Measurements from ENCODE around the gene SPATS1.
"Not testable (repeated sequence)": the region's sequence is repeated elsewhere in the genome, so short reads cannot be mapped to it uniquely, and the experiment has no call there.

SPATS1 gene

DNA sequence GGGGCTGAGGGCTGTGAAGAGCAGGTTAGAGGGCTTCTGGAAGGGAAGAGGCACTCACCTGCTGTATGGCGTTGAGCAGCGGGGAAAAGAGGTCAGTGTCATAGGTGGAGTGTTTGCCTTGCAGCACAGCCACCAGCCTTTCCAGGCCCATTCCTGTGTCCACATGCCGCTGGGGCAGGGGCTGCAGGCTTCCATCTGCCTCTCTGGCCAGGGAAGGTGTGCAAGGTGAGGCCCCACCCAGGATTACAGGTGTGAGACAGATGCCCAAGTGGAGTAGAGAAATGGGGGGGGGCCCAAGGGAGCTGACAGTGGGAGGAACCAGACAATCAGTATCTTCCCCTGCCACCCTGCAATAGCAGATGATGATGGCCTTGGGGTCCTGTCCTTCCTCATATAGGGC is 32.2 kb upstream of the SPATS1 start:
- no peak for DNase-seq (ENCODE audit: low read depth)
- H3K4me3 ChIP-seq (ENCODE audit: low read depth, low read length): no peak overlapping the region
- TF ChIP-seq, protein P1, sequence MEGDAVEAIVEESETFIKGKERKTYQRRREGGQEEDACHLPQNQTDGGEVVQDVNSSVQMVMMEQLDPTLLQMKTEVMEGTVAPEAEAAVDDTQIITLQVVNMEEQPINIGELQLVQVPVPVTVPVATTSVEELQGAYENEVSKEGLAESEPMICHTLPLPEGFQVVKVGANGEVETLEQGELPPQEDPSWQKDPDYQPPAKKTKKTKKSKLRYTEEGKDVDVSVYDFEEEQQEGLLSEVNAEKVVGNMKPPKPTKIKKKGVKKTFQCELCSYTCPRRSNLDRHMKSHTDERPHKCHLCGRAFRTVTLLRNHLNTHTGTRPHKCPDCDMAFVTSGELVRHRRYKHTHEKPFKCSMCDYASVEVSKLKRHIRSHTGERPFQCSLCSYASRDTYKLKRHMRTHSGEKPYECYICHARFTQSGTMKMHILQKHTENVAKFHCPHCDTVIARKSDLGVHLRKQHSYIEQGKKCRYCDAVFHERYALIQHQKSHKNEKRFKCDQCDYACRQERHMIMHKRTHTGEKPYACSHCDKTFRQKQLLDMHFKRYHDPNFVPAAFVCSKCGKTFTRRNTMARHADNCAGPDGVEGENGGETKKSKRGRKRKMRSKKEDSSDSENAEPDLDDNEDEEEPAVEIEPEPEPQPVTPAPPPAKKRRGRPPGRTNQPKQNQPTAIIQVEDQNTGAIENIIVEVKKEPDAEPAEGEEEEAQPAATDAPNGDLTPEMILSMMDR (IDR thresholded peaks at IDR 0.05; ENCODE audit: control insufficient read depth, extremely low read depth, insufficient read depth): no peak

DNA sequence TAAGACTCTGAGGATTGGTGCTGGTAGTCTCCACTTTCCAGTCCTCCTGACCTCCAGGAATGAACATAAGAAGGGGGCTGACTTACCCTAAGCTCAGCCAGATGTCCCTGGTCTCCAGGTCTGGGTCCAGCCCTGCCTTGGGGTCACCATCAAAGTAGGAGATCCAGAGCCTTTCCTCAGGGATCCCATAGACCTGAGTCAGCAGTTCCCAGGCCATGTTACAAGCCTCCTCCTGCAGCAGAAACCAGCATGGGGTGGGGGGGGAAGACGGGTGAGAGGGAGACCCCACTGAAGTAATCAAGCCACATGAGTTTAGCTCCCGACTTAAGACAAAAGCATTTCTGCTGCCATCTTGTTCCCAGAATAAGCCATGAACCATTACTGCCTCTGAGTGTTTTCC is 31.1 kb upstream of the SPATS1 start:
- no peak overlapping the region for H3K4me3 ChIP-seq (ENCODE audit: low read depth, low read length)
- DNase-seq (ENCODE audit: low read depth): no peak
- TF ChIP-seq, protein P1 (IDR thresholded peaks at IDR 0.05; ENCODE audit: control insufficient read depth, extremely low read depth, insufficient read depth): no peak

DNA sequence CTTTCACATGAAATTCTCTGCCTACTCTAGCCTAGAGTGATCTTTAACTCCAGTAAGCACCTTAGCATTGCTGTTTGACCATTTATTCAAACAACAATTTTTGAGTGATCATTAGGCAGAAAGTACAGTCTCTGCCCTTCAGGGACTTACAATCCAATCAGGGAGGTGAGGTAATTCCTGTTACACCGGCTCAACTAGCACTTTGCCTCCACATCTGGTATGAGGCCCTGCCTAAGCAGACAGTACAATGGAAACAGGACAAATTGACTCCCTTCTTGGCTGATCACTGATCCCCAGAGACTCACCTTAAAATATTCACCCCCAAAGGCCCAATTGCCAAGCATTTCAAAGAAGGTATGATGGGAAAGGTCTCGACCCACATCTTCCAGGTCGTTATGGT is 30.7 kb upstream of the SPATS1 start:
- peak; percentile 8 for DNase-seq (ENCODE audit: low read depth)
- TF ChIP-seq, protein P1 (IDR thresholded peaks at IDR 0.05; ENCODE audit: control insufficient read depth, extremely low read depth, insufficient read depth): no peak
- H3K4me3 ChIP-seq (ENCODE audit: low read depth, low read length): peak overlapping the region; percentile 96

DNA sequence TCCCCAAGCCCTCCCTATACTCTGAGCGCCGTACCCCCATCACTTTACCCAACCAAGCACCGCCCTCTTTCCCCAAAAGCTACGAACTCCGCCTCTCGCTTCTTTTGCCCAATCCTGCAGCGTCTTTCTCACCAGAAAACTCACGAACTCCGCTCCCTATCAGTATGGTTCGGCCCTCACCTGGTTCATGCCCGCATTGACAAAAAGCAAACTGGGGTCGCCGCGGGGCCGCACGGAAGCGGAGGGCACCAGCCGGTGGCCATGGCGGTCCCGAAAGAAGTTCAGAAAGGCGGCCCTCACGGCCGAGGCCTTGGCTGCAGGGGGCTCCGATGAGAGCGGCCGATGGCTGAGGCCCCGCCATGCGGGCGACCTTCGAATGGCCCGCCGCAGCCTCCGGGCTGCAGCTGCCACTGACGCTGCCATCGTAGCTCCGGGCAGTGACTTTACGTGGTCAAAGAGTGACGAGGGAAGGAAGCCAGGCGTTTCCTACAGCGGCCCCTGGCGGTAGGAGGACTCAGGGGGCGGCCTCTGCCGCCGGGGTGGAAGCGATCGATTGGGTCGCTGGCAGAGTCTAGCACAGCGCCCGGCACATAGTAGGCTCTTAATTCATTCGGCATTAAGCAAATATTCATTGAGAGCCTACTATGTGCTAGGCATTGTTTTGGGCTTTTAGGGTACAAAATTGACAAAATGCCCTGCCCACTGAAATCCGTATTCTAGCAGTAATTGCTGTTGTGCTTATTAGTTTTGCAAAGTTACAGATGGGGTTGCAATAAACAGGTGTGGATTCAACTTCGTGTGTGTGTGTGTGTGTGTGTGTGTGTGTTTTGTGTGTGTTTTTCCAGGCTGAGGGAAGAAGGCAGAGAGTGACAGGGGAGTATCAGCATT is 29.3 kb upstream of the SPATS1 start, which contains the start of gene AARS2:
Gene AARS2 (minus strand): TSS at position 447 of the 888 bp plus-strand sequence. CDS start 24 bp downstream, at position 423.
- DNase-seq (ENCODE audit: low read depth): peak; percentile 52
- peak within 1 kb of the TSS; percentile 96 for H3K4me3 ChIP-seq (ENCODE audit: low read depth, low read length)
- TF ChIP-seq, protein P1 (IDR thresholded peaks at IDR 0.05; ENCODE audit: control insufficient read depth, extremely low read depth, insufficient read depth): peak; percentile 88

DNA sequence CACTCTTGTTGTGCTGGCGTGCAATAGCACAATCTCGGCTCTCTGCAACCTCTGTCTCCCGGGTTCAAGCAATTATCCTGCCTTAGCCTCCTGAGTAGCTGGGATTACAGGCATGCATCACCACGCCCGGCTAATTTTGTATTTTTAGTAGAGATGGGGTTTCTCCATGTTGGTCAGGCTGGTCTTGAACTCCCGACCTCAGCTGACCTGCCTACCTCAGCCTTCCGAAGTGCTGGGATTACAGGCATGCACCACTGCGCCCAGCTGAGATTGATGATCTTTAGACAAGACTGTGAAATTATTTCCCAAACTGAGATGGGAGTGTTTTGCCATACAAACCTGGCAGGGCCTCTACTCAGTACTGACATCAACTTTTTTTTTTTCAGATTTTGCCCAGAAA is 27.8 kb upstream of the SPATS1 start:
- H3K4me3 ChIP-seq (ENCODE audit: low read depth, low read length); DNase-seq (ENCODE audit: low read depth): not testable (repeated sequence)

DNA sequence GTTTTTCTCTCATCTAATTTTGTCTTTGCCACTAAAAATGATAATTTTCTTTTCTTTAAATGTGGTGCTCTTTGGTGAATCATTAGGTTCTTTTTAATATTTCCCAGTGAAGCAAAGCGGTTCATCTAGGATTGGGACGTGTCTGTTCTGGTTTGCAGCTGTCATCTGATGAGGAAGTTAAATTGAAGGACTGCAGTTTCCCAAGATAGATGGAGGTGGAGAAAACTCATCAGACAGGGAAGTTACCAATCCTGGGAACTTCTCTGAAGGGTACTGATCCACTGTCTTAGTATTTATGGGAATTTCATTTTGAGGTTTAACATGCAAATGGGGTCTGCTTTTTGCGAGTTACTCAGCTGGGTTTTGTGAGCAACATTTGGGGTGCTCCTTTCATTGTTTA is 26.9 kb upstream of the SPATS1 start:
- TF ChIP-seq, protein P1 (IDR thresholded peaks at IDR 0.05; ENCODE audit: control insufficient read depth, extremely low read depth, insufficient read depth): no peak
- no peak for DNase-seq (ENCODE audit: low read depth)
- H3K4me3 ChIP-seq (ENCODE audit: low read depth, low read length): no peak overlapping the region

DNA sequence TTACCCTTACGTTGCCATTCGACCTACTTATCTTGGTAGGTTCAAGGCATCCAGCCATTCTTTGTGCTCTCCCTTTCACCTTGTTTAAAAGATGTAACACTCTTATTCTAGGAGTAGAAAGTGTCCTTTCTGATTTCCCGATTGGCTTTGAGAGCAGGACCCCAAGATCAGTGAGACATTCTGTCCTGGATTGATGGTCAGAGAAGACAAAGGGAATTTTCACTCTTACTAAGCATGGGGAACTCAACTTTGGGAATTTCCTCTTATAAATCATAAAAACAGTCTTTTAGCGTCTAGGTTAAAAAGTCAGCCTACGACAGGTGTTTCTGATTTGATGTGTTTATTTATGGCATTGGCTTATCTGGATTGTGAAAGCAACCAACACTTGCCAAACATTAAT is 26.5 kb upstream of the SPATS1 start:
- TF ChIP-seq, protein P1 (IDR thresholded peaks at IDR 0.05; ENCODE audit: control insufficient read depth, extremely low read depth, insufficient read depth): no peak

More for the DNA sequence above, 26.5 kb upstream of the SPATS1 start:
- no peak overlapping the region for H3K4me3 ChIP-seq (ENCODE audit: low read depth, low read length)
- no peak for DNase-seq (ENCODE audit: low read depth)

All from LNCaP clone FGC (cell line).